Fibroblast of upper back skin (primary cell): ENCODE results near the gene DCDC2C.

ENCODE experiments used
- DNase-seq: peaks from one replicate; pipeline ENCODE4 v3.0.0-alpha.2; 2013

DCDC2C gene

DNA sequence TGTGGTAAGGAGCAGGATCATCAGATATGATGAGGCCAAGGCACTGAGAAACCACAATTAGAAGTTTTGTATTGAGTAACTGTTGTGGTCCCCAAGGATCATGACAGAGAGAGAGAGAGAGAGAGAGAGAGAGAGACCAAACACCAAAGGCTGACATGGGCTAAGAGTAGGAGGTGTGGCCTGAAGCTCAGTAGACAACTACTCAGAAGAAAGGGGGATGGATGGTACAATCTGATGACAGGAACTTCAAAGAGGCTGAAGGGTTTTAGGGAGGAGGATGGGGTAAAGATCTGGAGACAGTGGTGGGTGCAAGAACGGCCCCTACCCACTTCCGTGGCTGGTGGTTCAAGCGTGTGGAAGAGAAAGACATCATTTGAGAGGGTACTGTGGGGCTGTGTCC, 135.0 kb downstream of the DCDC2C start:
- no peak for DNase-seq

DNA sequence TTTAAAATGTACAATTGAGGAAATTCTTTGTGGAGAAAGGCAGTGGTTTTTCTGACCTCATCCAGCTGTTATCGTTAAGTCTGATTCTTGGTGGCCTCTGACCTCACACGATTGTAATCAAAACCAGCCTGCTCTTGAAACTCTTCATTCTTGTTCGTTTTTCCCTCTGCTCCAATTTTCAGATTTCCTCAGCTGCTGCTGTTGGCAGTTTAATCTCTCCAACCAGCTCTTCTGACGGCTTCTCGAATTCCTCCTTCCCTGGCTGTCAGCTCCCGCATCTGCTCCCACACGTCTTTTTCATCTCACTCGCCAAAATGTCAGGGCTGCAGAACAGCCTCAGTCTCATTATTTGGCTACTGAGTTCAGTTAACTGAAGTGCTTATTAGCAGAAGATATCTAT, 136.1 kb downstream of the DCDC2C start:
- DNase-seq: peak; percentile 2

DNA sequence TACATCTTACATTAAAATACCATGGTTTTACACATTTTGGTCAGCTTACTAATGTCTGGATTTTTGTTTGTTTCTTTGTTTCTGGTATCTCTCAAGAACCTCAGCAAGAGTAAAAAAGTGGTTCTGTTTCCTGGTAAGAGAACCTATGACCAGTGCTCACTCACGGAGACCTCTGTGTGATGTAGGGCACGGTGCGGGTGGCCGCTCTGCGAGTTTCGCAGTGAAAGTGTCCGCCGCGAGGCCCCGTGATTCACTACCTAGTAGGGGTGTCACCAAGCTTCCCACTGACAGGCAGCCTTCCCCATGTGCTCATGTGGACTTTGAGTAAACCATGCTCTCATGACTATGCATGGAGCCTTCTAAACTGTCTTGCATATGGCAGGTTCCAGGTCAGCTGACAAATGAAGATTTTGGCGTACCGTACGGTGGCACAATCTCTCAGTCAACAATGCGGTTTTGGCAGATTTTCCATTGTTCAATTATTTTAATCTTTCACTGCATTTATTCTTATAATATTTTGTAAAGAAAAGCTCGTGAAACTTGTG, 137.3 kb downstream of the DCDC2C start:
- DNase-seq: no peak

DNA sequence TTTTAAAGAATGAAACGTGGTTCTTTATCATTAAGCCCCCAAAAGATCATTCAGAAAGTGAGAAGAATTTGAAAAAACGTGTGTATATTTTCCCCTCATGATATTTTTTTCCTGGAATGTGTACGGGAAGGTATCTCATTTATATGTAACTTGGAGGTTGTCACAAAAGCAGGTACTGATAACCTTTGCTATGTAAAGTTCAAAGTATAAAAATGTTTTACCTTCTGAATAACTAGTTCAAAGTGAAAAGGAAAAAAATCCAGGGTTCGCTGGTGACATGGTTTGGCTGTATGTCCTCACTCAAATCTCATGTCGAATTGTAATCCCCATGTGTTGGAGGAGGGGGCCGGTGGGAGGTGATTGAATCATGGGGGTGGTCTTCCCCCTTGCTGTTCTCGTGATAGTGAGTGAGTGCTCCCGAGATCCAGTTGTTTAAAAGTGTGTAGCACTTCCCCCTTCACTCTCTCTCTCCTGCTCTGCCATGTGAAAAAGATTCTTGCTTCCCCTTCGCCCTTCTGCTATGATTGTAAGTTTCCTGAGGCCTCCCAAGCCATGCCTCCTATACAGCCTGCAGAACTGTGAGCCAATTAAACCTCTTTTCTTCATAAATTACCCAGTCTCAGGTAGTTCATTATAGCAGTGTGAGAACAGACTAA, 144.2 kb downstream of the DCDC2C start:
- no peak for DNase-seq

DNA sequence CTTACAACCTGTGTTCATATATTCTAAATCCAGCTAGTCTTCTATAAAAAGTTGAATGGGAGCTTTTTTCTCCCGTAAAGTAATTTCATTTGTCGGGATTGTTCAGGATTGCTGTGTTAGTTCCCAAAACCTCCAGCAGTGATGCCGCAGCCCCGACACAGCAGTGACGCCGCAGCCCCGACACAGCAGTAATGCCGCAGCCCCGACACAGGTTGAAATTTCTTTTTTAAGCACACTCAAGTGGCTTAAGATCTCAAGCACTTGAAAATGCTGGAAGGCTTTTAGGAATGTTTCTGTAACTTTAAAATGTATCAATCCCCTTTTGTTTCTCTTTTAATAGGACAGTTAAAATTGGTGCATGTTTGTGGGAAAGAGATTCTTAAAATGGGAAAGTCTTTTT, 145.4 kb downstream of the DCDC2C start:
- no peak for DNase-seq

DNA sequence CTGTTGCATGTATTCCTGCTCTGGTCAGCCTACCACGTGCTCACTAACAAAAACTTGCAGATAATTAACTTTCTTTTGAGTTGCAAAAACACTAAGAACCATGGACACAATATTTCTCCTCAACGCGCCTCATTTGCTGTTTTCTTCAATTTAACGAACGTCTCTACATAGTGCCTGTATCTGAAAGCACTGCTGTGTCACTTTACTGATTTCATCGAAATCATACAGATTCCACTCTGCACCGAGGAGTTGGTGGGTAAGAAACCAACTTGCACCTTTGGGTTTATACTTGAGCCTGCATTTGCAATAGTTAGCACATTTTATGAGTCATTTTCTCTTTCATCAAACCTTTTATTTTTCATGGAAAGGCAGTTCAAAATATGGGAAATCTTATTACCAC, 145.8 kb downstream of the DCDC2C start:
- DNase-seq: no peak

DNA sequence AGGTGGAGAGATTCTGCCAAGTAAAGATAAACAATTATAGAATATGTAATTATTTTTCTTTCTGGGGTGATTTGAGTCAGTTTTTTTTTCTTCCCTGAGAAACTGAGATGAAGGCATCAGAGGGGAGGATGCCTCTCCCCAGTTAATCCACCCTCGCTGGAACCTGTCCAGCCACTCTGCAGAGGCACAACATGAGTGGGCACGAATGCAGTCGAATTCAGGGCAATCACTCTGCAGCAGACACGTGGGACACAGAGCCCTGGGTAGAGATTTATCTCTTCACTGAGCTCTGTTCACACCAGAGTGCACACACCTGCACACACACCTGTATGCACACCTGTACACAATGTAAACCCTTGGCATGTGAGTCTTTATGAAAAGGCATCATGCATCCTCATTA, 154.2 kb downstream of the DCDC2C start:
- DNase-seq: no peak

DNA sequence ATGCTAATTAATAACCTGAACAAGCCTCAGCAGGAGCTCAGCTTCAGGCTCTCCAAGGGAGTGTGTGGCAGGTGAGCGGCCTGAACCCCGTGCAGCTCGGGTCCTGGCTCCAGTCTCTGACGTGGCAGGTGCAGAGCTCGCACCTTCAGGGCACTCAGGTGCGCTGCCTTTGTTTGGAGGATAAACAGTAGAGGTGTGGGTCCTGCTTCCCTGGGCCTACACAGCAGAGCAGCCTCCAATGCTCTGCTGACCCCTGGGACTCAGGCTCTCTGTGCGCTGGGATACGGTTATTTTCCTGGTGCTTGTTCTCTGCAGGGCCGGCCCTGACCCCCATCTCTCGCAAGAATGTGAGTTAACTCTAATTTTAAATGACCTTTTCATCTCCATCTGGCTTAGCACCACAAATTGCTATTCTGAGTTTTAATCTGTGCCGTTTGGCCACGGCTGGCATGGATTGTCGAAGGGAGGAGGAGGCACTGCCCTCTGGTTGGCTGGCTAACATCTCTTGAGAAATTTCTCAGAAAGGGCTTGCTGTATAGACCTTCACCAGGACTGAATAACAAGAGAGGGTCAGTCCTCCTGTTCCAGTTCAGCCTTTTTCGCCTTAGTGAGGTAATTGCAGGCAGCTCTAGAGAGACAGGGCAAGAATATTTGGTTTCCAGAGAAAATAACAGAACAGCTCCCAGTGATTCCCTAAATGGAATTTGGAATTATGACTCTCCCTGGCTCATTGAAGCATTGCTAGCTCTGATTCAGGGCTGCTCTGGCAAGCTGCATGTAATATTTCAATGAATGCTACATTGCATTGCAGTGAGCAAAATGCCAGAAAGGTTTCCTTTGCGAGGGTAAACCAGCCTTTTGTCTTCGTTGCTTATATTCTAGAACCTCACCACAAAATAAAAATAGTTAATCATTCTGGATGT, 161.8 kb downstream of the DCDC2C start:
- DNase-seq: no peak

DNA sequence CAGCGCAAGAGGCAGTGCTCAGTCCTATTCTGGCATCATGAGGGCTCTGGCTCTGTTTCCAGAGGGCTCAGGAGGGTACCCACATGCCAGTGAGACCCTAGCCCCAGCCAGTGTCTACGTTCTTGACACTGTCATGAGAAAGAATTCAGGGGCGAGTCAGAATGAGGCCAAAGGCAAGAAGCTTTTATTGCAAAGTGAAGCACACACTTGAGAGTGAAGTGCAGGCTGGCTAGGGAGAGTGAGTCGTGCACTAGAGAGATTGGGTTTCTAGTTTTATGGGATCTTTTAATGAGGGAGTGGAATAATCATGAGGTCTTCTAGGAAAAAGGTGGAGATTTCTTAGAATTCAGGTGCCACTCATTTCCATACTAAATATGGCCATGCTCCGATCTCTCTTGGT, 164.1 kb downstream of the DCDC2C start:
- no peak for DNase-seq

DNA sequence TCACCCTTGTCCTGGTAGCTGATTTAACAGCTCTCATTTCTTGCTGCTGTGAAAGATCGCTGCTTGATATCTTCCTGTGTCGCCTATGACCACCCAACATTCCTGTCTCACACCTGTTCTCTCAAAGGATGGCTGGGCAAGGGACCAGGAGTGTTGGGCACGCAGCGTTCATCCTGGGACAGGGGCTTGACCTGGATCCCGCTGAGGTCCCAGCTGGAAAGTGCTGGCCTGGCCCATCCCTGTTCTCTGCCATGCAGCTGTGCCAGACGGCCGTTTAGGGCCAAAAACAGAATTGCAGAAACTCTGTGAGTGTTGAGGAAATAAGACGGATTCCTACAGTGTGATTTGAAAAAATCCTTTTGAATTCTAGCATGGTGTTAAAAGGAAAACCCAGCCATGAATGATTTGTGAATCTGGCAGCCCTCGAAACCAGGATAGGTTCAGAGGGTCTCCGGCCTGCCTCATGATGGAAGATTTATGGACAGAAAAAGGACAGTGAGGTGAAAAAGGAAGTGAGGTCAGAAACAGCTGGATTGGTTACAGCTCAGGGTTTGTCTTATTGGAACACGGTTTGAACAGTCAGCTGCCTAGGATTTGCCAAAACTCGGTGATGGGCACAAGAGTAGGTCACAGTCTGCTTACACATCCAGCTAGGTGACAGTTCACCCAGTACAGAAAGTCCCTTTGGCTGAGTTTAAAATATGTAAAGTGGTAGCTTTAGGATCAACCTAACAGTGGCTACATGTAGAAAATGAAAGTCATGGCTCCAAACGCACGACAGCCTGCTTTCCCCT, 164.8 kb downstream of the DCDC2C start:
- no peak for DNase-seq

DNA sequence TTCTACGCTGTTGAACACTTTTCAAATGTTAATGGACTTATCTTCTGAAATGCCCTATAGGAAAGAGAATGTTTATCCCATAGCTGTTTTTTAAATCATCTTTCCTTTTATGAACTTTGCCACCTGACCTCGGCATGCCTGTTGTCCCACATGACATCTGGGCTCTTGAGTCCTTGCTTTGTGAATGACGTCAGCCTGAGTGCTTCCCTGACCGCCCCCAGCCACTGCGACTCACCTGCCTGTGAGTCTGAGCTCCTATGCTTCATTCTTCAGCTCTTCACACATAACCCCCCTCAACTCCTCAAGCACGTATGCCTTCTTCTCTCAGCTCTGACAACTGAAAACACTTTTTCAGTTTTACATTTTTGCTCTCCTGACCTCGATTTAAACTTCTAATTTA, 166.8 kb downstream of the DCDC2C start:
- DNase-seq: no peak

DNA sequence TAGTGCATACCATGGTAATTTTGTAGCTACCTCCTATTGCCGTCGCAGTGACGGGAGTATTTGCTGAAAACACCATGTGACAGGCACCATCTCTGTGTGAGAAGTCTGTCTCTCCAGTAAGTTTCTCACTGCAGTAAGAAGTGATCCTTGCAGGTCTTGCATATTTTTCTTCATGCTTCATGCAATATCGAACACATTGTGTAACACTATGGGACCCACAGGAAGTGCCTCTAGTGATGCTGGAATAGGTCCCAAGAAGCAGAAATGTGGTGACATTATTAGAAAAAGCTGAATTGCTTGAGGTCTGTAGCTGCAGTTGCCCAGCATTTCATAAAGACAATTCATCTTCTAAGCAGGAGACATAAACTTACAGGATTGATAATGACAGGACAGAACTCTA, 167.6 kb downstream of the DCDC2C start:
- peak; percentile 19 for DNase-seq

DNA sequence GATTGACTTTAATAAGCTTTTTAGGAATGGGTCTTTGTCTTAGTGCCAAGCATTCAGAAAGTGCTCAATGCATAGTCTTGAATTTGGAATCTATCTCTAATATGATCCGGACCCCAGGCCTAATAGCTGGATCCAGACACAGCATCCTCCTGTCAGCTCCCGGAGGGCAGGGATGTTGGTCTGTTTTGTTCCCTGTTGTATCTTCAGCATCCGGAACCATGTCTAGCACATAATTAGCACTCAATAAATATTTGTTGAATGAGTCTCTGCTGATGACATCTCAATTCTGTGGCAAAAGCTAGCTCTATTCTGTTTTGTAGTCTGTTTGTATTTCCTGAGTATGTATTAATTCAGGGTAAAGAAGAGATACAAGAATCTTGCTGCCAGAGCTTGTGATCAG, 169.1 kb downstream of the DCDC2C start:
- DNase-seq: no peak

DNA sequence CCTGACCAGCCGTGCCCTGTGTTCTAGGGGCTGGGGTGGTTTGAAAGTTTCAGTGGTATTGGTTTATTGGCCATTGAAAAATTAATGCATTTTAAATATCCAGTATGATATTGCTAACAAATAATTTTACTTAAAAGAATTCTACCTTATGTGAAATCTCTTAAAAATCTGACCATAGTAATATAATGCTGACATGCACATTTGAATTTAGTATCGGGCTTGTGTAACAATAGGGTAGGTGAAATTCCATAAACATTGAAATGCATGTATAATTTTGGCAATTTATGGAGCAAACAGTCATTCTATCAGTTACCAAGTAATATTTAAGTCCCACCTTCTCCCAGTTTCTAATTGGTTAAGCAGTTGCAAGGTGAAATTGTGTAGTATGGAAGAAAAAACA, 170.5 kb downstream of the DCDC2C start:
- no peak for DNase-seq

DNA sequence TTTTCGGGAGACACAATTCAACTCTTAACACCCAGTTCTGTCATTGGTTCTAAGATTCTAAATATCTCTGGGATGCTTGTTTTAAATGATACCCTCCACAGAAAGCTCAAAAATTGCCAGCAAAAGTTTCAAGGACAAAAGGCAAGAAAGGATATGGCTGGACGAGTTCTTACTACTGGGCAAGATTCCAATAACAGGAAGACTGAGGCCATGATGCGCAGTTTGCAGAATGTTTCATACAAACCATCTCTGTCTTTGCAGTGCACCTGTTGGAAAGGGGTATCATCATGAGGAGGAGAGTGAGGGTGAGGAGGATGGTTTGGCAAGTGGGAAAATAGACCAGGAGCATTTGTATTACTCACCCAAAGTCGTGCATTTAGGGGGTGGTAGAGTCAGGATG, 172.8 kb downstream of the DCDC2C start:
- no peak for DNase-seq

DNA sequence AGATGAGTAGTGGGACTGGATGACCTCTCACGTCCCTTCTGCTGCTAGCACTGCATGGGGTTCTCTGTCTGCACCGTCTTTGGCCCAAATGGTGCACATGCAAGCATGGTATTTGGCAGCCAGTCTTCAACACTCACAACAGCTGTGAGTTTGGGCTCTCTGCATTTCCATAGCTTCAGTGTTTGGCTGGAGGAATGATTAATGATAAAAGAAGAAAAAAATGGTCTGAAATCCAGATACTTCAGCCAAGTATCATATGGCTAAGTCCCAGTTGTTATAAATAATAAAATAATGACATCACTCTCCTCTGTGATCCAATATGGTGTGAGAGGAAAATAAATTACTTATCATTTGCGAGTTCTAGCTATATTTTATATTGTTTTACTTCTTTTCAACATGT, 173.3 kb downstream of the DCDC2C start:
- no peak for DNase-seq

DNA sequence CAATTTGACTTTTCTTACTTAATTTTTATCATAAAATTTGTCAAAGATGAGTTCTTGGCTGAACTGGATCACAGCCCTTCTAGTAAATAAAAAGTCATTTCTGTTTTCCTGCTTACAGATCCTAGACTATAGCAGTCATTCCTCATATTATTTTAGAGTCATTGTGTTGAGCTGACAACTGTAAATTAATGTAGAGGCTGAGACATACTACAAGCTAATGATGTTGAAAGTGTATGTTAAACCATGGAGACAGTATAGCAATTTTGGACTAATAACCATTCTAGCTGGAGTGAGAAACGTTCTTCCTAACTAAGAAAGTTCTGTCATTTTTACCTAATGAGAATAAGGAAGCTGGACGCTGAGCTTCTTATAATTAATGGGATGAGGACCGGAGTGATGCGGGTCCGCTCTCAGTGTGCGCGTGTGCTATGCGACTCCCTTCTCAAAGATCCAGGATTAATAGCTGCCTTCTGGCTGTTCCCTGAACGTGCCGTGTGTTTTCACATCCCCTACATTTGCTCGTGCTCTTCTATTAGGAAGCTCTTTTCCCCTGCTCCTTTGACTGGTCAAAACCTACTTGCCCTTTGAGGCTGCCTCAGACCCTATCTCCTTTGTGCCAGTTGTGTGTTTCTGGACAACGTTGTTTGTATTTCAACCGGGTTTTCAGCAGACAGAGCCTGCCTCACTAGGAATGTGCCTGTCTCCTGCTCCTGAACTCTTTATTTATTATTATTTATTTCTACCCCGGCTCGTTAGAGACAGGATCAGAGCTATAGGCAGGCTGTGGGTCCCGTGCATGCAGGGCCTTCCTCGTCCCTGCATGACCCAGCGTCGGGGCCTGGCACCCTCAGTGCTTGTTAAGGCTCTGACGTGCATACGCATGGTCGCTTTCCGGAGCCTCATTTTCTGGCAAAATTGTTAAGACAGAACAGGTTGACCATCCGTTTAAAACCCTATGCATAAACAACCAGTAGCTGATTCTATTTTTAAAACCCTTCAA, 182.6 kb downstream of the DCDC2C start:
- no peak for DNase-seq

DNA sequence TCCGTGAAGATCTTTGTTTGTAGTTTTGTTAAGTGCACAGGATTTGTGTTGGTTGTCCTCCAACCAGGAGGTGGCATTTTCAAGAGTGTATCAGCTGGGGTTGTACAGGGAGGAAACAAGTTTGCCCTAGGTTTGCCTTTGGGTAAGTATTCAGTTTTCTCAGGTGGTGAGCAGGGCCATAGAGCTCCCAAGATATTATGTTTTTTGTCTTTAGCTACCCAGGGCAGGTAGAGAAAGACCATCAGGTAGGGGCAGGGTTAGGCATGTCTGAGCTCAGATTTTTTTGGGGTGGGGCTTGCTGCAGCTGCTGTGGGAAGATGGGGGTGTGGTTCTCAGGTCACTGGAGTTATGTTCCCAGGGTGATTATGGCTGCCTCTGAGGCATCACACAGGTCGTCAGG, 191.6 kb downstream of the DCDC2C start:
- DNase-seq: no peak
